PFSK-1 (cell line): ENCODE results near the gene CCDC24.

Source experiments
- FOXP2 ChIP-seq: optimal IDR thresholded peaks from 2 replicates; pipeline ENCODE3; 2011; ENCODE audit warnings: borderline replicate concordance, control low read depth, inconsistent platforms; ENCODE audit not compliant: insufficient read depth; ENCODE audit errors: extremely low read length, extremely low read depth
- POLR2AphosphoS5 ChIP-seq: IDR thresholded peaks from 2 replicates; pipeline ENCODE4 v1.6.1; 2012; ENCODE audit warnings: low read depth, mild to moderate bottlenecking, control low read depth, low read length, moderate library complexity
- SIN3A ChIP-seq: IDR thresholded peaks from 2 replicates; pipeline ENCODE4 v1.6.1; 2012; ENCODE audit warnings: mild to moderate bottlenecking, low read length, moderate library complexity, borderline replicate concordance; ENCODE audit not compliant: insufficient read depth
- TAF1 ChIP-seq: IDR thresholded peaks from 2 replicates; pipeline ENCODE4 v1.6.1; 2012; ENCODE audit warnings: low read length, control low read depth, borderline replicate concordance; ENCODE audit not compliant: insufficient read depth
- TF ChIP-seq, protein P1 (sequence below), 2 experiments: IDR thresholded peaks; 2 replicates each; pipeline versions ENCODE4 v1.6.1 to v1.8.0; 2011 to 2012; ENCODE audit warnings: low read depth in 2 of 2, low read length in 2 of 2, control low read depth in 1 of 2, inconsistent platforms in 1 of 2, mild to moderate bottlenecking in 1 of 2, moderate library complexity in 1 of 2; ENCODE audit not compliant: insufficient read depth in 1 of 2

Gene CCDC24

DNA sequence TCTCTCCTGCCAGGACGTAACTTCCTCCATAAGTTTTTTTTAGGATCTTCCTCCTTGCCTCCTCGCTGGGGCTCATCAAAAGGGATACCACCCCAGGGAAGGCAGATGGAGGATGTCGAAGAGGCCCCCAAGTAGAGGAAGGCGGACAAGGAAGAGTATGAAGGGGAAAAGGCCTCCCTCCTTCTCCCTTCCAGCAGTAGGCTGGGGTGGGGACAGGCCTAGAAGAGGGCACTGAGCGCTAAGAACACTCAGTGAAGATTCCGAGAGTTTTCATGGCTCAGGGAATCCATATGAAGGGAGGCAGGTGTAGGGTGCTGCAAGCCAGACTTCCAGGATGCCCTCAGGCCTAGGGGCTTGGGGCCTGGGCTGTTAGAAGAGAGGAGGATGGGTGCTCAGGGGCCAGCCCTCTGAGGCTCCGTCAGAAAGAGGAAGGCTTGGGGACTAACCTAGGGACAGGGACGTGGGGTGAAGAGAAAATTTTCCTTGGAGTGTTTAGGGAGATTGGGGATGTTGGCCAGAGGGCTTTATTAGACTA is 41.7 kb downstream of the CCDC24 start:
- no peak for TF ChIP-seq TAF1

DNA sequence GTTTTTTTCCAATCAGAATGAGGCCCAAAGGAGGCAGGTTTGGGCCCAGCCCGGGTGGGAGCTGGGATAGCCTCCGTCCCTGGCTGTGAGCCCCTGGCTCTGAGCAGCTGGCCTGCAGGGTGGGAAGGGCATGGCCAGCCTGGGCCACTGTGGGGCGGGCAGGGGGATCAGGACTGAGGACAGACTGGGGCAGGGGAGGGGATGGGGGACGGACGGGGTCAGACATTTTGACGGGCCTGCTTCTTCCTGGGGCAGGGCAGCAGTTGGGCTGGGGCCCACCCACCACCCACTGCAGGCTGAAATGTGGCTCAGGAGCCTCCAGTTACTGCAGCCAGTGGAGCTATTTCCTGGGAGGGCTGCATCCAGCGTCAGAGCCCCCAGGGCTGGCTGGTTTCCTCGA is 42.4 kb downstream of the CCDC24 start:
- TF ChIP-seq TAF1 (no peak), POLR2AphosphoS5 (no peak), FOXP2 (no peak), SIN3A (no peak)
- TF ChIP-seq, protein P1, sequence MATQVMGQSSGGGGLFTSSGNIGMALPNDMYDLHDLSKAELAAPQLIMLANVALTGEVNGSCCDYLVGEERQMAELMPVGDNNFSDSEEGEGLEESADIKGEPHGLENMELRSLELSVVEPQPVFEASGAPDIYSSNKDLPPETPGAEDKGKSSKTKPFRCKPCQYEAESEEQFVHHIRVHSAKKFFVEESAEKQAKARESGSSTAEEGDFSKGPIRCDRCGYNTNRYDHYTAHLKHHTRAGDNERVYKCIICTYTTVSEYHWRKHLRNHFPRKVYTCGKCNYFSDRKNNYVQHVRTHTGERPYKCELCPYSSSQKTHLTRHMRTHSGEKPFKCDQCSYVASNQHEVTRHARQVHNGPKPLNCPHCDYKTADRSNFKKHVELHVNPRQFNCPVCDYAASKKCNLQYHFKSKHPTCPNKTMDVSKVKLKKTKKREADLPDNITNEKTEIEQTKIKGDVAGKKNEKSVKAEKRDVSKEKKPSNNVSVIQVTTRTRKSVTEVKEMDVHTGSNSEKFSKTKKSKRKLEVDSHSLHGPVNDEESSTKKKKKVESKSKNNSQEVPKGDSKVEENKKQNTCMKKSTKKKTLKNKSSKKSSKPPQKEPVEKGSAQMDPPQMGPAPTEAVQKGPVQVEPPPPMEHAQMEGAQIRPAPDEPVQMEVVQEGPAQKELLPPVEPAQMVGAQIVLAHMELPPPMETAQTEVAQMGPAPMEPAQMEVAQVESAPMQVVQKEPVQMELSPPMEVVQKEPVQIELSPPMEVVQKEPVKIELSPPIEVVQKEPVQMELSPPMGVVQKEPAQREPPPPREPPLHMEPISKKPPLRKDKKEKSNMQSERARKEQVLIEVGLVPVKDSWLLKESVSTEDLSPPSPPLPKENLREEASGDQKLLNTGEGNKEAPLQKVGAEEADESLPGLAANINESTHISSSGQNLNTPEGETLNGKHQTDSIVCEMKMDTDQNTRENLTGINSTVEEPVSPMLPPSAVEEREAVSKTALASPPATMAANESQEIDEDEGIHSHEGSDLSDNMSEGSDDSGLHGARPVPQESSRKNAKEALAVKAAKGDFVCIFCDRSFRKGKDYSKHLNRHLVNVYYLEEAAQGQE (IDR thresholded peaks at IDR 0.05; ENCODE audit: insufficient read depth in 1 of 2, low read depth in 2 of 2, low read length in 2 of 2) = no peak

DNA sequence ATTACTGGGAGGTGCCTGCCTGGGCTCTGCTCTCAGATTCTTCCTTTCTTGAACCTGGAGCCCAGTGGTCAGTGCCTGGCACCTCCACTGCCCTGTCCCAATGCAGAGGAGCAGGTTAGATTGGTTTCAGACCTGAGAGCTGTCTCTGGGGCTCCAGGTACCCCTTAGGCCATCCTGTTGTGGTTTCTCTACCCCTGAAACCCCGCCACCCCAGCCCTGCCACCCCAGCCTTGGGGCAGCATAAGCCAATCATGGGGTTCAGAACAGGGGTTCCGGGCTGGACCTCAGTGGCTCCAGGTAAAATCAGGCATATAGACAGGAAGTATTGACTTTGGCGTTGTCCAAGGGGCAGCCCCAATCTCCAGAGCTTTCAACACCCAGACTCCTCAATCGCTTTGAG is 43.0 kb downstream of the CCDC24 start:
- no peak for TF ChIP-seq SIN3A
- TF ChIP-seq, protein P1 (IDR thresholded peaks at IDR 0.05; ENCODE audit: insufficient read depth in 1 of 2, low read depth in 2 of 2, low read length in 2 of 2) = no peak
- TF ChIP-seq POLR2AphosphoS5 = no peak
- TF ChIP-seq TAF1 = no peak
- TF ChIP-seq FOXP2 = no peak

DNA sequence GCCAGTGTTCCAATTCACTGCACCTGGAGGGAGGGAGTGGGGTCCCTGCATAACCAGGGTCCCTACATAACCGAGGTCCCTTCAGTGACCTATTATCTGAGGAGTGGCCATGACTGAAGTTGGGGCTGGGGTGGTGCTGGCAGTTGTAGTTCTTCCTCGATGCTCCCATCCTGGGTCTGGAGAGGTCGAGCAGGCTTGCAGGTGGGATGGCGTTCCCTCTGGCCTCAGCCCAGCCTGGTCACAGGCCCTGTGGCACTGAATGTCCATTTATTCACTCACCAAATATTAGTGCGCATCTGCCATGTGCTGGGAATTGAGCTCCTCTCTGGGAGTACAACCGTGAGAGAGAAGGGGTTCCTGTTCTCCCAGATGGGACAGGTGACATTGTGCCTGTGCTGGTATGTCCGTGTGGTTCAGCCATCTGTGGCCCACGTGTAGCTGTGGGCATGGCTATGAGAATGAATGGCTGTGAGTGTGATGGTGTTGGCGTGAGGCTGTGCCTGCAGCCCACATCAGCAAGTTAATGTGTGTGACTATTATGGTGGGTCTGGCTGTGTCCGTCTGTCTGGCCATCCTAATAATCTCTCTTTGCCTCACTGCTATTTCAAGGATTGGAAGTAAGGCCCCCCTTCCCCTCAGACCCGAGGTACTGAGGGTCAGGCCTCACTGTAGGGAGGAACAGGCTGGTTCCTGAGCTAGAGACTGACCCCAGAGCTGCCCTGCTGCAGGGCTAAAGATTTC is 43.7 kb downstream of the CCDC24 start:
- TF ChIP-seq POLR2AphosphoS5 = no peak
- no peak for TF ChIP-seq SIN3A
- TF ChIP-seq, protein P1 (IDR thresholded peaks at IDR 0.05; ENCODE audit: insufficient read depth in 1 of 2, low read depth in 2 of 2, low read length in 2 of 2) = no peak
- TF ChIP-seq FOXP2 = no peak
- no peak for TF ChIP-seq TAF1

DNA sequence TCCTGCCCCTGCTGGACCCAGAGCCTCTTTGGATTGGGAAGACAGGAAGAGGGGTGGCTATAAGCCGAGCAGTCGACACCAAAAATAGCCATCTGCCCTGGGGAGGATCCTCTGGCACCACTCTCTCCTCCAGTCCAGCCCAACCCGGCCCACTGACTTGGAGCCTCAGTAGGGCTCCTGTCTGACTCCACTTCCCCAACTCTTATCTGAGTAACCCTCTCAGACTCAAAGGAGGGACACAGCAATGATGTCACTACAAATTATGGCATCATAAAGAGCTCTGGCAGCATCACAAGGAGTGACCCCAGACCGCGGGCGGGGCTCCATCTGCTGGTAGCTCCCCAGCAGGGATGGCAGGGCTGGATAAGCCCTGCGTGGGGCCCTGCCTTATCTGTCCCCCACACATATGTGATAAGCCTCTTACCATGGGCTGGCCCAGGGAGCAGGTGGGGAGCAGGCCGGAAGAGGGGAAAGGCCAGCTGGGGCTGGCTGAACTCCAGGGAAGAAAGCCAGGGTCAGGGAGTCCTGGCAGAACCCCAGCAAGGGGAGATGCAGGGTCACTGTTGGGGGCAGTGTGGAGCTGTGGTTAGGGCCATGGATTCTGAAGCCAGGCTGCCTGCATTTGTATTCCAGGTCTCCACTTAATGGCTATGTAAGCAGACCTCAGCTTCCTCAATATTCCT is 44.5 kb downstream of the CCDC24 start:
- TF ChIP-seq POLR2AphosphoS5 (no peak), SIN3A (no peak), TAF1 (no peak), FOXP2 (no peak)
- TF ChIP-seq, protein P1 (IDR thresholded peaks at IDR 0.05; ENCODE audit: insufficient read depth in 1 of 2, low read depth in 2 of 2, low read length in 2 of 2) = no peak
